Stimulated activated CD8-positive, alpha-beta memory T cell treated with anti-CD3 and anti-CD28 coated beads, Interleukin-15, amount 100 ng/mL, for 1 hour (primary cell): ENCODE measurements around the gene CYP26B1.

Experiments used
- DNase-seq: peaks from one replicate; pipeline ENCODE4 v3.0.0-alpha.2; 2020; ENCODE audit warnings: low read depth

CYP26B1 gene

DNA sequence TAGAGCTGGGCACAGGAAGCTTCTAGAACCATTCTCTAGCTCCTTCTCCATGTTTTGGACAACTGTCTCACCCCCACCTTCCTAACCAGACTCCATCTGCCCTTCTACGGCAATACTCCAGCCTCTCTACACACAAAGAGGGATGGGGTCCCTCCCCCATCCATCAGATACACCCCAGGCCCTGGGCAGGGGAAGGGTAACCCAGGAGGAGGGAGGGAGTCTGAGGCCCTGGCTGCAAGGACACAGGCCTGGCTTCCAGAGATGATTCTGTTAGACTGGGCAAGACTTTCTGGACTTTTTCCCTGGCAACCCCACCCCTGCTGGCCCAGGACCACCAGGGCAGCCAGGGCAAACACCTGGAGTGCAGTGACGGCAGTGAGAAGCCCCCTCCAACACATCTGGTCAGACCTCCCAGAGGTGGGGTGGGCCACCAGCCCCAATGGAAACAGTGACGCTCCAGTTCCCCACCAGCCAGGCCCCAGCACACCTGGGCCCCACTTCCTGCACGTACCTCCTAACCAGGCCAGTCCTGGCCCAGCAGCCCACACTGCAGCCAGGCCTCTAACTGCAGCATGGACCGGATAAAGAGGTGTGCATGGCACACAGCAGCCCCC is 6.5 kb downstream of the CYP26B1 start:
- DNase-seq: no peak

DNA sequence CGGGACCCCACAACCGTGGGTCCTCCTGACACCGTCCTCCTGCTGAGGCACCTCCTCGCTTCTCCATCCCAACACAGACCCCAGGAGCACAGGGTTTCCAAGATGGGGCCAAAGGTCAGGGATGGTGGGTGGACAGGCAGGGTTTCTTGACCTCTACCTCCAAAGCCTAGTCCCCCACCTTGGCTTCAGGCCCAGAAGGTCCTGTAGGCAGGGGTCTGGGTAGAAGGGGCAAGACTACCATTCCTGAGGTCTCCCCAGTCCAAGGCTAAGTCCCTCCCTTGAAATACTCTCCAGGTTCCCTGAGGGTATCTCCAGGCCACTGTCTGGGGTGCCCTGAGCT is 7.1 kb downstream of the CYP26B1 start:
- no peak for DNase-seq

DNA sequence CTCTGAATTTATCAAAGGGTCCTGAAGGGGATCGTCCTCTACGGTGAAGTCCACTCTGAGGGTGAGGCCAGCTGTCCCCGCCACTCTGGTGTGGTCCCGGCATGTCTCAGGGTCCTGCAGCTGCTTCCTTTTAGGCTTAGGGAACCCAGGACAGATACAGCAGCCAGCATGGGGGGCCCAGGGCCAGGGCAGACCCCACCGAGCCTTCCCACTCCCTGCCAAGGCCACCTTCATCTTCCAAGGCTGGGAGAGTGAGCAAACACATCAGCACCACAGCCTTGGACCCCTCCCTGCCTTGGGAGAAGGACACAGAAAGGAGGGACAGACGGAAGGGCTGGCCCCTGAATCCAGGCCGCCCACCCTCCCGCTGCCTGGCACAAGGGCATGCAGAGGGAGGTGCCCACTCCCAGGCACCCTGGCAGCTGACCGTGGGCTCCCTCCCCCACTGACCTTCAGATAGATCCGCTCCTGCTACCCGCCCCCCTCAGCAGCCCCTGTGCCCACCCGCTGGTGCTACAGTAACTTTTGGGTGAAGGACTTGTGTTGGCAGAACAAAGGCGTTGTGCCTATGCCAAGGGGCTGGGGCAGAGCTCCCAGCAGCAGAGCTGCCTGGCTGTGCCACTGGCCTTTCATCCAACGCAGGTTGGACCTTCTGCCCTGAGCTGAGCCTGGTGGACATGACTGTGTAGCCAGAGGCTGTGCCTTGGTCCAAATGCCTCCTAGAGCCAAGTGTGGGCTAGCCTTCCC is 7.6 kb downstream of the CYP26B1 start:
- DNase-seq: no peak

DNA sequence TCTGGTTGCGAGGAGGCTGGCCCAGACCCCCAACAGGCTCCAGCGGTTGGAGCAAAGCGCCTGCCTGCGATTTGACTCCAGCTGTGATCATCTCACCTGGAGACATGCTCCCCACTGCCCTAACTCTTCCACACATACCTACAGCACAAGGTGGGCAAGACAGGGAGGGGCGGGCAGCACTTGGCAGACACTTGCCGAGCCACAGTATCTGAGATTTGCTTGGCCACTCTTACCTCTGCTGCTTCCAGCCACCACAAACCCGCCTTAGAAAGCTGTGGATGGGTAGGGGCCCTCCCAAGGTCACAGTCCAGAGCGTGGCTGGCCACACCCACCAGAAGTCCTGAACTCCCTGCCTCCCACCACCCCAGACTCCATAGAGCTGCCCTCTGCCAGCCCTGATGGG is 8.2 kb downstream of the CYP26B1 start:
- no peak for DNase-seq

DNA sequence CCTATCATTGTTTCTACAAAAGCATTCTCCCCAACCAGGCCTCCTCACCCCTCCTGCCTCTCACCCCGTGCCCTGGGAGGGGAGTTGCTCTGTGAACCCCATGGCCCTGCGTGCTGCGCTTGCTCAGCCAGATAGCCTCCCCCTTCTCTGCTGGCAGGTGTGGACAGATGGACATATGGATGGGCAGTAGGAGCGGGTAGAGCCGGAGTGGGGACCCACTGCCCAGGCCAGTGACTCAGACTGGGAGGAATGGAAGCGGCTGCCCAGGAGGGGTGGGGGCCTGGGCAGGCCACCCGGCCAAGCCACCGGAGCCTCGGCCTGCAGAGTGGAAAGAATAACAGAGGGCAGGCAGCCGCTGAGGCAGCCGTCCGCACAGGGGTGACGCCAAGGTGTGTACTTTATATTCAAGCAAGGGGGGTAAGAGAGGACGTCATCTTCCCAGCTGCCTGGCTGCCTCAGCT is 8.7 kb downstream of the CYP26B1 start:
- DNase-seq: no peak

DNA sequence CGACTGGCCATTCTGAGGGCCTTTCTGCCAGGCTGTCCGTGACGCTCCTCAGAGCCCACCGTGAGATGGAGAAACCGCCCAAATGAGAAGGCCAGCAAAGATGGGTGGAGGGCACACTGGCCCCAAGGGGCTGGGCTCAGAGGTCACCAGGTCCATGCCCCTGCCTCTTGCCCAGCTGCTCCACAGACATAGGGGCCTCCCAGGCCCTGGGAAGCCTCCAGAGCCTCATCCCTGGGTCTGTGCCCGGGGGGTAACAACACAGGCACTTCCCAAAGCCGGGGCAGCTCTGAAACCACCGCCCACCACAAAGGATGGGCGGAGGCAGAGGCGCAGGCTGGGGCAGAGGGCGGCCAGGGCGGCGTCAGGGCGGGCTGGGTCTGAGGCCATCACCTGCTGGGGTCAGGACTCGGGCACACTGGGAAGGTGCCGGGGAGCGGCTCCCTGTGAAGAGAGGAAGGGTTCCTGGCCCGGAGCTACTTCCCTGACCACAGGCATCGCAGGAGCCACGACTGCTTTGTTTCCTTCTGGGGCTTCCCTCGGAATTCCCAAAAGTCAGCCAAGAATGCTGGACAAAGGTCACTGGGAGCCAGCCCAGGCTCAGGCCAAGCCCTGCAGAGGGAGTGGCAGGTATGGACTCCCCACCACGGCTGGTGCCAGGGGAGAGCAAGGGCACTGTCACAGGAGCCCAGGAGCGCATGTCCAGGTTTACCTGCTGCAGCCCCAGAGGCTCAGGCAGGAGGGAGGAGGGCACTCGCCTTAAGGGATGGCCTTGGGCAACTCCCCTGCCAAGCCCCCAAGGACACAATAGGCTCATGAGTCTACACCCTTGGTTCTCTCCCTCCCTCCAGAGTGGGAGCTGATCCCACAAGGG is 9.4 kb downstream of the CYP26B1 start:
- DNase-seq: no peak

DNA sequence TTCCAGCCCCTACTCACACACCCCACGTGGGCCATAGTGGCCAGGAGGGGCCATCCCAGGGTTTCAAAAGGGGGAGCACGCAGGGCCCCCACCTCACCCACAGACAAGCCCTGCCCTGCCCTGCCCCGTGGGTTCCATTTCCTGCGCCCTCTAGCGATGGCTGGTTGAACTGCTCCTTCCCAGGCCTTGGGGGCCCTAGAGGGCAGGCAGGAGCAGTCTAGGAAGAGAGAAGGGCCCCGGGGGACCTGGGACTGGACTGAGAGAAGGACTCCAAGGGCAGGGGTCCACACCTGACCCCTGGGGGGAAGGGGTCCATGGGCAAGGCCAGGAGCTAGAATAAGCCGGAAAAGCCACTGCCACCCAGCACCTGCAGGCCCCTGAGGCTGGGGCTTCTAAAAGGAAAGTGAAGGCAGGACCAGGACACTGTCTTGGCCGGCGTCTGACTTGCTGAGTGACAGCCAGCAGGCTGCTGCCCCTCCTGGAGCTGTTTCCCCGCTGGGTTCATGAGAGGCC is 10.1 kb downstream of the CYP26B1 start:
- DNase-seq: peak; percentile 53

DNA sequence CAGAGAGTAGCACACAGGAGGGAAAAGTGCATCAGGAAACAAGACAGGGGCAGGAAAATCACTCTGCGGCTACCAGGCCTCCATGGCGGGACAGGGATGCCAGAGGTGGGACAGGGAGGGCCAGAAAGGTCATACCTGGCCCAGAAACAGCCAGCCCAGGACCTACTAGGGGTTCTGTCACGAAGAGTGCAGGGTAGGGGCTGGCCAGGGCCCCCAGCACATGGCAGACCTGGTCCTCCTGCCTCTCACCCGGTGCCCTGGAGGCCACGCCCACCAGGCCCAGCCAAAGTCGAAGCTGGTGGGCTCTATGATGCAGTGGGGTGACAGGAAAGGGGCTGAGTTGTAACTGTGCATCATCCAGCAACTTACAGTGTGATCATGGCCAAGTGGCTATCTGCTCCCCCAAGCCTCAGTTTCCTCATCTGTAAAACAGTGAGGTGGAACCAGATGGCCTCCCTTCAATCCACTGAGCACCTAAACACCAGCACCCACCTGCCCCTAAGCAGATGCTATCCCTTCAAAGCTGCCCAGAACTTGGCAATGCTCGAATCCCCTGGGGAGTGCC is 10.6 kb downstream of the CYP26B1 start:
- DNase-seq: no peak

DNA sequence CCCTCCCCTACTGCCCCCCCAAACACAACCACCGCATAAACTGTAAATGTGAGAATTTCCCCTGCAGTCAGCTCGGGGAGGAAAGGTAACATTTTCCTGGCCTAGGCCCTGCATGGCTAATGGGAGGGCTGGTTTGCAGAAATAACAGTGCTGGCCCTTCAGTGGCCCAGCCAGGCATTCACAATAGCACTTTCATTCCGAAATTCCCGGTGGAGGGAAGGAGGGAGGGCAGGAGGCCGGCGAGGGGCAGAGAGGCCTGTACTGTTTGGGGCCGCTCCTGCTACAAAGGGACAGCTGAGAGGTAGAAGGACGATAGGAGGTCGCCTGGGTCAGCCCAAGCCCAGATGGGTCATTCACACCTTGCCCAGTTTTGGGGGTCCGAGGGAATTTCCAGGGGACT is 11.3 kb downstream of the CYP26B1 start:
- no peak for DNase-seq

DNA sequence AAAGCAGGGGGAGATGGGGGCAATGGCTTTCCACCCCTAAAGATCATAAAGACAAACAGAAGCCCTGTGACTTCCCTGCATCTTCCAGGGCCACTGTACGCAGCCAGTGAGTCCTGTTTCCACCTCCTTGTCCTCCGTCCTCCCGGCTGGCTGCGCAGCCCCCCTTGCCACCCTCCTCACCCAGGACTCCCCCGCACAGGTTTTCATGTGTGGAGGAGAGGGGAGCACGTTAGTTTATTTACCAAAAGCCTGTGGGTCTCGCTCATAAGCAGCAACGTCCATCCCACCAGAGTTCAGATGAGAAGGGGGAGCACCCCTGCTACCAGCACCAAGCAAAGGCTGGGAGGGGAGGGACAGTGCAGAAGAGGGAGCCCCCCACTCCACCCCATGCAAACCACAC is 11.7 kb downstream of the CYP26B1 start:
- no peak for DNase-seq

DNA sequence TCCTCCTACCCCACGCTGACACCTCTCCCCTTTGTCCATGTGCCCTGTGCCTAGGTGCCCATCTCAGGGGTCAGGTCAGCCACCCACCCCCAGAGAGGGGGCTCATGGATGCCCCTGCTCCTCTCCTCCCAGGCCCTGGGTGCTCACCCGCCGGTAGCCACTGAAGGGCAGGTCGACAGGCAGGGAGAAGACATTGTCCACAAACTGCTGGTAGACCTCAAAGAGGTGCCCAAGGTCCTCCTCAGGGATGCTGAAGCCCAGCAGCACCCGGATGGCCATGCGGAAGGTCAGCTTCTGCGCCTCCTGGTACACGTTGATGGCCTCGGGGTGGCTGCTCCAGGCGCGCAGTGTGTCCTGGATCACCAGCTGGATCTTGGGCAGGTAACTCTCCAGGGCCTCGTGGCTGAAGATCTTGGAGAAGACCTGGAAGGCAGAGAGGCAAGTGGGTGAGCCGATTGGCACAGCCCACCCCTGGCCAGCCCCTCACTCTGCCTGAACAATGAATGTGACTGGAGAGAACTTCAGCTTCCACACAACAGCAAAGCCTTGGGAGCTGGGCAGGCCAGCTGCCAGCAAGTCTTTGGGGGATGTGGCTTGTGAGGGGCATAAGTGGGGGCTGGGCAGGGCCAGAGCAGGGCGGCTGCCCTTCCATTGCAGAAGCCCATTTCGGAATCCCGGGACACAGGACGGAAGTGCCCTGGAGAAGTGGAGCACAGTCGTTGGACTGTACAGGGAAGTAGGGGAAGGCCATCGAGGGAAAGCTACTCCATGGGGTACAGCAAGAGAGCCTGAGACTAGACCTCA is 12.5 kb downstream of the CYP26B1 start:
- no peak for DNase-seq

DNA sequence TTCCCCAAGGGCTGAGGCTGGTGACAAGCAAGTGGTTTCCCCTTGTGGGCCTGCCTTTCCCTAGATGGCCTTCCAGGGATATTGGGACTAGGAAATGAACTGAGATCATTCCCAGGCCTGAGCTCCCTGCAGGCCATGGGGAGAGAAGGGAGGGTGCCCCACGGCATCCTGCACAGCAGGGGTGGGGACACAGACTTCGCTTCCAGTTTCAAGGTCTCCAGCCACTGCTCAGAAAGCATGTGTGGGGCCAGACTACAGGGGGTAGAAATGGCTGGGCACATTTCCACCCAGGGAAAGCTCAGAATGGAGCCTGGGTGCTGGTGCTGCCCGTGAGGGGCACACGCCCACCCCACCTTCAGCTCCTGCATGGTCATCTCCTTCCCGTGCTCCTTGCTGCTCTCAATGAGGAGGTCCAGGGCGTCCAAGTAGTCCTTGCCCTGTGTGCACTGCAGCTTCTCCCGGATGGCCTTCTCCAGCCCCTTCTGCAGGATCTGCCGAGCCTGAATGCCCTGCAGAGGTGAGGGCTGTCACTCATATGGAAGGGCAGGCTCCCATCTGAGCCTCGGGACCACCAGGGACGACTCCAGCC is 13.2 kb downstream of the CYP26B1 start:
- no peak for DNase-seq

DNA sequence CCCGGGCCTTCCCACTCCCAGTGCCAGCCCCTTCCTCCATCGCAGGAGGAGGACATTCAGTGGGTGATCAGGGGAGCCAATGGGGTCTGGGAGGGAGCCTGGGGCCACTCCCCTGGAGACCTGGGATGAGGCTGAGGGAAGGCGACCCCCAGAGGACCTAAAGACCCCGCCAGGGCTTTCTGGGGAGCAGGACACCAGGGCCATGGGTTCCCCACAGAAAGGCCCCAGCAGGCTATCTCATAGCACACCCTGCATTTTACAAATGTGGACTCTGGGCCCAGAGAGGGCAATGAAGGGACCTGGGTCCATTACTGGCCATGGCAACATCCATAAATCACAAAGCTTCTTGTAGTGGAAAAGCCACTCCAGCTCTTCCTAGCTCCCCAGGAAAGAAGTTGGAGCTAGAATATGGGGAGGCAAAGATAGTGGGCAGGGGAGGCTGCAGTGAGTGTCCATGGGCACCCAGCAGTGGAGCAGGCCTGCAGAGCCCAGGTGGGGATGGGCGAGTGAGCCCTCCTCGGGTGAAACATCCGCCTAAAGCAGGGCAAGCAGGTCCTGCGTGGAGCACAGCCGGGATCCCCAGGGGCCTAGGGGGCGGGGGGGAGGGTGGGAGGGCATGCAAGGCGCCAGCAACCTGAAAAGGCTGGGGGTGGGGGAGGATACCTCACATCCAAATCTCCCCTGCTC is 13.8 kb downstream of the CYP26B1 start:
- DNase-seq: no peak

DNA sequence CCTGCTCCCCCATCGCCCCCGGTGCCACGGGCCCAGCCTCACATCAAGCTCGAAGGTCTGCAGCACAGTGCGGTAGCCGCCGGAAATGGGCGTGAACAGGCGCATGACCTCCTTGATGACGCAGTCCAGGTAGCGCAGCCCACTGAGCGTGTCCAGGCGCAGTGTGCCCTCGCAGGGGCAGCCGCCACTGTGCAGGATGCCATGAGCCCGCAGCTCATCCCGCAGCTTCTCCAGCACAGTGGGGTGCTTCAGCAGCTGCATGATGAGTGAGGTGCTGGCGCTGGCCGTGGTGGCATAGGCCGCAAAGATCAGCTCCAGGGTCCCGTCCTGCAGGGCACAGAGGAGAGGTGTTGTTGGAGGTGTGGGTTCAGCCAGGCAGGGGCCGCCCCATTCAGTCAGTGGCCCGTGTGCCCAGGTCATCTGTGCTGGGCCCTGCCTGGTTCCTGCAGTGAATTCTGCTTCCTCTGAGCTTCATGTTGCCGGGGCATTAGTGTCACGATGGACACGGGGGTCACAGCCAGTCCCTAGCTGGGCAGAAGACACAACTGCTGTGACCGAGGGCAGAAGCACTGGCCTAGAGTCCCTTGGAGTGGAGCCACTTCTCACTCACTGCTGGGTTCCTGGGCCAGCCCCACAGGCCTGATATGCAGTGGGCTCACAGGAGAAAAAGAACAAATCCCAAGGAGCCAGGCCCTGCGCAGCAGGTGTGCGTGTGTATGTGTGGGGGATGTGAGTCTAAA is 14.5 kb downstream of the CYP26B1 start:
- no peak for DNase-seq

DNA sequence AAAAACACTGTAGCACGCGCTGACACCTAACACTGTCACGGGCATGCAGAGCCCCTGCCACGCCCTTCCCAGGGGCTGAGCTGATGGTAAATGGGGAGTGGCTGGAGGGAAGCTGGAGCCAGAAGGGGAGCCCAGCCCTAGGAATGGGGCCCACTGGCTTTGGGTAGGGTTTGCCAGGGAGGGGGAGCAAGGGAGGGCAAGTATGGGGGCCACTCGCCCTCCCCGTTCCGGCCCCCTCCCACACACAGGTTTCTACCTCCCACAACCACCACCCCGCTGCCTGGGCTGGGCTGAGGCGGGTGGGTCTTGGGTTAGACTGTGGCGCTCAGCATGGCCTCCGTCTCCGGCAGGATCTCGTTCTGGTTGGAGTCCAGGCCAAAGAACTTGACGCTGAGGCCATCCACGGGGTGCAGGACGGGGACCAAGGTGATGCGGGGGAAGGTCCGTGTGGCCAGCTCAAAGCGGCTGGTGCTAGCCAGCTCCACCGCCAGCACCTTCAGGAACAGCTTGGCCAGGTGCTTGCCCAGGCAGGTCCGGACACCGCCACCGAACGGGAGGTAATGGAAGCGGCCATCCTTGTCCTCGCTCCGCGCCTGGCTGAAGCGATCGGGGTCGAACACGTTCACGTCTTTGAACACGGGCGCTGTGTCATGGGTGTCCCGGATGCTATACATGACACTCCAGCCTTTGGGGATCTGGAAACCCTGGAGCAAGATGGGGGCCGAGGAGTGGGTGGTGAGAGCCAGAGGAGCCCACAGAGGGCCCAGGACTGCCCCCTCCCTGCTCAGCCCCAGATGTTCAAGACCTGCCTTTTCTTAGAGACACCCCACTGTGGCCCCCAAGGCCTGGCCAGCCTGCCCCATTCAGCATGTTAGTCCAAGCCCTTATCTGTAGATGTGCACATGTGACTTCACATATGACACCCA is 15.5 kb downstream of the CYP26B1 start:
- DNase-seq: no peak

DNA sequence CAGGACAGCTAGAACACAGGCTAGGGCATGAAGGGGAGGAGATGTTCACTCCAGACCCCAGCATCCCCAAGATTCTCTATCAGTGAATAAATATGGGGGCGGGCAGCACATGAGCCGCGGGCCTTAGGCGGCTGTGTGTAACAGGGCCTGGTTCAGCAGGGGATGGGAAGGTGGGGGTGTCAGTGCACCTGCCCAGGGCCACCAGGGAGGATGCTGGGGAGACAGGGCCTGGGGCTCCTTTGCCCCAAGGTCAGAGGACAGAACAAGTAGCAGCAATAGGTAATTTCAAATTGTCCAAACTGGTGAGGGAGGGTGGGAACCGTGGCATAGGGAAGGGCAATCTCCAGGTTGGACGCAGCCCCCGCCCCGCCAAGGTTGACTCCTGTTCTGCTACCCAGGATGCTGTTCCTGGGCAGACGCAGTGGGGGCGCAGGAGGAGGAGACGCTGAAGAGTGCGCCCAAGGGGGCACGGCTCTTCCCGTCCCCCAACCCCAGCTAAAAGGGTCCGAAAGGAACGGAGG is 16.2 kb downstream of the CYP26B1 start:
- no peak for DNase-seq

DNA sequence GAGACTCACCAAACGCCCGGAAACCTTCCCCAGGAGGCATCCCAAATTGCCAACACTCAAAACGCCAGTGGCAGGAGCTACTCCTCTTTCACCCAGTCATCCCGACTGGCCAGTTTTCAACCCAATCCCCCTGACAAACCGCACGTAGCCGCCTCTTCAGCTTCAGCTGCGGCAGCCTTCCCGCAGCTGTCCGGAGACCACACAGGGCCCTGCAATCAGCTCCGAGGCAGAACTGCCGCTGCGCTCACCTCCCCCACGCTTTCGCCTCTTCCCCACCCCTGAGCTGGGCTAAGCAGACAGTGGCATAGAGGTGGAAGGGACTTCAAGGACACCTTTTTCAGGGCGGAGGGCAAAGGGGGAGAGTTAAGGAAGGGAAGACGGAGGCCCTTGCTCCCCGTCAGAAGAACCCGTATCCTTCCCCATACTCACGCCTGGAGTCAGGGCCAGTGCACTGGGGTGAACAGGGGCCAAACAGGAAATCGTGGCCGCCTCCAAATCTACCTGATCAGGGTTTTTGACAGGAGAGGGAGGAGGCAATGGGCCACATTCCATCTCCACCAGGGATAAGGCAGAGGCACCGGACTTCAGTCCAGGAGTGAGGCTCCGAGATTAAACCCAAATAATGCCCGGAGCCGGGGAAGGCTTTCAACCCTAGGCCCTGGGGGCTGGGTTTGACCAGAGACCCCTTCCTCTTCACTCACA is 16.9 kb downstream of the CYP26B1 start:
- DNase-seq: no peak
